ENCODE data around the gene TOX3.

TOX3 gene

DNA sequence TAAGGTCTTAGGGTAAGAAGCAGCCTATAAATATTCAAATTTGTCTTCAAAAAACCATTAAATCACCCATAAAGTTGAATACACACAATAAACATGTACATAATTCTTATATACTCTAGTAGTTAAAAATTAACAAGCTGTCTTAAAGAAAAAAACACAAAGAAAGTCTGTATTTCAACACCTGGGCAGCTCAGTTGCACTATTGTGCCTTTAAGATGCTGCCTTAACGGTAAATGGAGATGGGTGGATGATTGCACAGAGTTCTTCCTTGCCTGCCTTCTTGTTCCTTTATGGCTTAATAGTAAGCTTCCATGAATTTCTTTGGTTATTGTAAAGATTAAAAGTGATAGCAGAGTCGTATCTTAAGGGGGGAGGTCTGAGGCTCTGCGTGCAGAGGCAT is 105.1 kb downstream of the TOX3 start:
- DNase-seq: no peak

DNA sequence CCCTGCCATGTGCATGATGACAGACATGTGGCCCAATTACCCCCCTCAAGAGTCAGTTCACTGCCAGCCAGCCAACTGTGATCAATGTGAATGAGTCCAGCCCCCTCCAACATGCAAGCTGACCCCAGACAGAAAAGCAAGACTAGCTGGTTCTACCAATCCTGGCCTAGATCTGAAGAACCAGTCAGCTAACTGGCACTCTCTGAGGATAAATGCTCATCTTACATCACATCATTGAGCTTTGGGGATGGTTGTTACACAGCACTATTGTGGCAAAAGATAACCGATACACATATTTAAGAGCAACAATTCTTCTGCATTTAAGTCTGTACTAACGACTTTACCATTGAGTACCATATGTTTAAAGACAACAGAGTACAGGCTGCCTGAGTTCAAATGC is 106.7 kb downstream of the TOX3 start:
- DNase-seq: no peak

DNA sequence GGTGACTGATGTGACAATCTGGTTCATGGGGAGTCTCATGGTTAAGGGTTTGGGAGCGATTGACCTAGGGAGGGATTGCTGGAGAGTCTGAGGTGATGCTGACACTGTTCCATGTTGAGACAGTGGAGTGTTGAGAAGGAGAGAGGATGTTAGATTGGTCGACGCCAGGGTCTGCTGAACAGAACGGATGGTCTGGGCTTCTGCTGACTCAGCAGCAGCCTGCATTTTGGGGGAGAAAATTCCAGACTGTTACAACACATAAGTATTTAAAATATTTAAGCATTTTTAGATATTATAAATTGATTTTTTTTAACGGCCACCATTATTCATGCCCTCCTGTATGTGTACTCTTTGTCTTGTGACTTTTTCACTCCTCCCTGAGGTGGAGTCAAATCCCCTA is 107.2 kb downstream of the TOX3 start:
- no peak for DNase-seq

DNA sequence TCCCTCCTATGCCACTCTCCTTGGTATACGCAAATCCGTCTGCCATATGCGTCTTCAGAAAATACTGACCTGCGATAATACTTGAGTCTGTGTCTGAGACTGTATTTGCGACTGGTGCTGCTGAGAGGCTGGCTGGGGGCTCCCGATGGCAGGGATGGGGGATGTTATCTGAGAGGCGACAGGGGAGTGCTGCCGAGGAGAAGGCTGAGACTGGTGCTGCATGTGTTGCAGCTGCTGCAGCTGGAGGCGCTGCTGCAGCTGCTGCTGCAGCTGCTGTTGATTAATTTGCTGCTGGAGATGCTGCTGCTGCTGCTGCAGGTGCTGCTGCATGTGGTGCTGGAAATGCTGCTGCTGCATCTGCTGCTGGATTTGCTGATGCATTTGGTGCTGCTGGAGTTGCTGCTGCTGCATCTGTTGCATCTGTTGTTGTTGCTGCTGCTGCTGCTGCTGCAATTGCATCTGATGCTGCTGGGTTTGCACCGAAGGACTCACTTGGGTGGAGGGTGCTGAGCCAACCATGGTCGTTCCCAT is 107.7 kb downstream of the TOX3 start:
- no peak for DNase-seq

DNA sequence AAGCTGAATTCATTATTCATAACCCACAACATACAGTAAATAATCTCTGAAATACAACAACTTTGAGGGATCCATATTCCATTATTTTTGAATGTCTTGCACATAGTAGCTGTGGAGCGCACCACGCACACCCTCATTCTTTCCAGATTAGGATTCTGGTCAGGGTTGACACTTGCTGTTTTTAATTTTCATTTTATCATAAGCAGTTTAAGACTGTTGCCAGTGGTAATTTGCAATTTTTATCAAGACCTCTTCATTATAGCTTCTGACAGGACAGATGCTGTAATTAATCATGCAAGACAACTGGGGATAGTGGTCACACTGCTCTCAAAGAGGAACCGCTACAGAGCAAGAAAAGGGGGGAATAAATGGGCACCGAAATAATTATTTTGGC is 109.7 kb downstream of the TOX3 start:
- no peak for DNase-seq

DNA sequence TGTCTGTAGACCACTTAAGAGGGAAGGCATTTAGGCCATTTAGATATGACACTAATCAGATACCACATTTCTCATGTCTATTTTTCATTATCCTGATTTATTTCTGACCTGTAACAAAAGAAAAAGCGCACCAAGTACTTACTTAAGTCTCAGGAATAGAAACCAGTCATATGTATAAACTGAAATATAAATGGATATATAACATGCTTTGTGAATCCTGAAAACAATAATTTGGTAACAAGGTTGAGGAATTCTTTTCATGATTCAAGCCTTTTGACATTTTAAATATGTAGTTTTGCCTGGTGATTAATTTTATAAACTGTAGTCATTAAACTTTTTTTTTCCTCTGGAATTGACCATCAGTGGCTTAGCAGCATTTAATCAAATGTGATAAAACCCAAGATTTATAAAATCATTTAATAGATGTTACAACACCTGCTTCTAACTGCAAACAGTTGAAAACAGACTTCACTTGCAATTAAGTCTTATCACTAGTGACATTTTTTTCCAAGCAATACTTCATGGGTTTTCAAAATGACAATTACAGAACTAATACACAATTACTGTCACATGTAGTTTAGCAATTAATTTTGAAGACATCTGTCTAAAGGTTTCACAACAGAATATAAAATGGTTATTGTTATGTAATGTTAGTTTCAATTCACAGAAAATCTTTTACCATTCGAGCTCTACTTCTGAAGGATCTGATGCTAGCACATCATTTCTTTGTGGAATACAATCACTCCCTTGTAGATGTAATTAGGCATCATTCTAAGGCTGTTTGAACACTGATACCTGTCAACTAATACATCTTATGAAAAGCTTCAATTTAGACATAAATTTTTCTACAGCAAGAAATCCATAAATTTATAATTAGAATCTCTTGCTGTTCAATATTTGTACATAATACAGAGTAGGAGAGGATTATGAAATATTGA is 110.3 kb downstream of the TOX3 start:
- DNase-seq: no peak

DNA sequence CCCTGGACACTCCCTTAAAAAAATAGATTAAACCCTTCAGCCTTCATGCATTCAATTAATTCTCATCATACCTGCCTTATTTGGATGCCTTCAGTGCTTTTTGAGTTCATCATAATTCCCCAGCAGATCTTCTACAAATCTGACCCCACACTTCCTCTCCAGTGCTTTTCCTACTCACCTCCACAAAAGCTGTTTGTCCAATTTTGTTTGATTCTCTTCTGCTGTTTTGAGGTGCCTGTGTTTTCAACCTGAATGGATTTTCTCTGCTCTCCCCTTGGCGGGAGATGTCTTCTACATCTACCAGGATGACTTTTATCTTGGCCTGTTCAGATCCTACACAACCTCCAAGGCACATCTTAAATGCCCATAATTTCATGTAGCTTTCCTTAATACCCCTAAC is 112.7 kb downstream of the TOX3 start:
- no peak for DNase-seq

DNA sequence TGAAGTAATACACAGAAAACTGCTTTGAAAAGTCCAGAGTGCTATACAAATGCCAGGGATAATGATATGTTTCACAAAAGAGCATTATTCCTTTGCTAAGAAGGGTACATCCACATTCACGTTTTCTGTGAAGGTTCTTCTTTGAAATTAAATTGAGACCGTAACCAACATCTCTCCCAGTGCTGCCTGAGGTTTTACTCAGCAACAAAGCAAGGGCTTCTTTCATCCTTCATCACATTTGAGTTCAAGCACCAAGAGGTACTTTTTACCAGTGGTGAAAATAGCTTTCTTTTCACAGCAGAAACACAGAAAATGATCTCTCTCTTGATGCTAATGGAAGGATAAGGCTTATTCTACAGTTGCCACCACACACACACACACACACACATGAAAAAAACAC is 113.3 kb downstream of the TOX3 start:
- DNase-seq: no peak

DNA sequence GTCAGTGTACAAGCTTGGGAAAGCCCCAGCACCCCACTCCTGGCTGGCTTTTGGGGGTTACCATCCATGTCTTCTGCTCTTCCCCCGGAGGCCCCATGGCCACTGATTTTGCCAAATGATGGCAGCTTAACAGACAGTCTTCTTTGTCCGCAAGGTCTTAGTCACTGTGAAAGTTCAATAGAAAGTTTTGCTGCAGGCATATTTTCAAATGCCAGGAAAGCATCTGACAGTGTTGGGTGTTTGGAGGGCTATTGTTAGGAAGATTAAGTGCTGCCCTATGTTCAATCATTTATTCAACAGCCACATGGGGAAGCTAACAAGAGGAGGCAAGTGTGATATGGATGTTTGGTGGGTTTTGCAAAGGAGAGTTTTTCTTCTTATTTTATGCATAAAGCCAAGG is 122.4 kb downstream of the TOX3 start:
- DNase-seq: no peak

DNA sequence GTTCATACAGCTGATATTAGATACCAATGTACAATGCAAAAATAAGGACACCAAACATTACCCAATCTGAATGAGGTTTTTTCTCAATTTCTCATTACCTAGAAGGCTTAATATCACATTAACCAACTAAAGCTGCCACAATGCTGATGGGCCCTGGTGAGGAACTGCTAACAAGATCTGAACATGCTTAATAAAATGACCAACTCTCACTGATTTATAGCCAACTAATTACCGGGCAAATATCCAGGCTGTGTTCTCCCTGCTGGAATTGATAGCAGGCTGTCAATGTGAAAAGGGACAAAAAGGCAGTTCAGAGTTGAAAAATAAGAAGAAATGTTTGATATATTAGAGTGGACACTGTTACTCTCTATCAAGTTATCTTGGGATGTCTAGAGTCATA is 124.6 kb downstream of the TOX3 start:
- no peak for DNase-seq

DNA sequence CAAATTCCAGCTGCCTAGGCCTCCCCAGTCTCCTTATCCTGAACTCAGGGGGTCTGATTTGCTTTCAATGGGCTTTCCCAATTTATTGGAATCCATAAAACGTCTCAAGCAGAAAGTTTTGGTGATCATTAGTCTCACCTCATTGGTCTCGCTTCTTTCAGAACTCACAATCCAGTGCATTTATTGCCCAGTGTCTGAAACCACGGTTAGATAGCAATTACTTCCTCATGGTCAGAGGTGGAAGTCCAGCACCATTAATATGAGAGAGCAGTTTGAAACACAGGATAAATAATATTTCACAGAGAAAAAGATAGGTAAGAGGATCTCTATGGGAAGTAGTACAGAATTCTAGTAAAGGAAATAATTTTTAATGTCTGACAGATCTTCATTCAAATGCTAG is 128.7 kb downstream of the TOX3 start:
- DNase-seq: no peak

DNA sequence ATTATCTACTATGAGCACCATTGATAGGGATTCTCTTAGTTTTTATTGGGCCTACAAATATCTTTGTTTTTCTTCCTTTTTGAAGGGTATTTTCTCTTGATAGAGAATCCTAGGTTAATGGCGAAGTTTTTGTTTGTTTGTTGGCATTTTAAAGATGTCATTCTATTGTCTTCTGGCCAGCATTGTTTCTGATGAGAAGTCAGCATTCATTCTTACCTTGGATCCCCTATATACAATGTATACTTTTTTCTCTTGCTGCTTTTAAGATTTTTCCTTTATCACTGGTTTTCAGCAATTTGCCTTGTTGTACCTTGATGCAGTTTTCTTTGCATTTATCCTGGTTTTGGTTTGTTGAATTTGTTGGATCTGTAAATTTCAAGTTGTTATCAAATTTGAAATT is 130.1 kb downstream of the TOX3 start:
- DNase-seq: no peak

DNA sequence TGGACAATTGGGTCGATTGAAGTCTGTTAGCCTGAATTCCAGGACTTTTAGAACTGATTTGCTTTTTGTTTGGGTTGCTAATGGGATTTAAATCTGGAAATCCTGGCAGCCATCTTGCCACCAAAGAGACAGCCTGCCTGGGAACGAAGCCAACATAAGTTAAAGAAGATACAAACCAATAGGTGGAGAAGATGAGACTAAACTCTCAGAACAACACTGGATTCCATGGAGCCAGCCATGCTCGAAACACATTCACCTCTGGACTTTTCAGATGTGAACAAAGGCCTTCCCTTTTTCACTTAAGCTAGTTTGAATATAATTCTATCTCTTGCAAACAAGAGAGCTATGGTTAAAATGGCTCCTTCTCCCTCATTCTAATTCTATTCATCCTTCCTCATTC is 135.9 kb downstream of the TOX3 start:
- DNase-seq: no peak

DNA sequence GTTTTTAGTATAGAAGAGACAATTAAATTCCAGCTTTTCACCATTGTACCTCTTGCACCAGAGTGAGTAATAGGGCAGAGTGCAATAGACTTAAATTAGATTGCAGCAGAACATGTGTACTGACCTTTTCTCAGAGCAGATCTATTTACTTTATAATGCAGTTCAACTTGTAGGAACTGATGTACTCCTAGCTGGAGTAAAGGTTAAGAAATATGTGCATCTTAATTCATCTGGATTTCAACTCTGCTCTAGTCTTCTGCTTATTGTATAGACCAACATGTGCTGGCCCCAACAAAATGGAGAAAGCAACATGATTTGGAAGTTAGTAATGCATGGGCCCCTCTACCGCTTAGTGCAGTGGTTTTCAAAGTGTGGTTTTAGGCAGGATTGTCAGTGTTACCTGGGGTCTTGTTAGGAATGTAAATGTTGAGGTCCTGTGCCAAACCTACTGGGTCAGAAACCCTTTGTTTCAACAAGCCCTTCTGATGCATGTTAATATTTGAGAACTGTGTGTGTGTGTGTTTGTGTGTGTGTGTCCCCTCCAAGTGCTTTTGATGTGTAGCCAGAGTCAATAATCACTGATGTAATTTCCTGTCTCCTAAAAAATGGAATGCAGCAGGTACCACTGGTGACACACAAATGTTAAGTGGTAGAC is 138.6 kb downstream of the TOX3 start:
- DNase-seq: no peak

DNA sequence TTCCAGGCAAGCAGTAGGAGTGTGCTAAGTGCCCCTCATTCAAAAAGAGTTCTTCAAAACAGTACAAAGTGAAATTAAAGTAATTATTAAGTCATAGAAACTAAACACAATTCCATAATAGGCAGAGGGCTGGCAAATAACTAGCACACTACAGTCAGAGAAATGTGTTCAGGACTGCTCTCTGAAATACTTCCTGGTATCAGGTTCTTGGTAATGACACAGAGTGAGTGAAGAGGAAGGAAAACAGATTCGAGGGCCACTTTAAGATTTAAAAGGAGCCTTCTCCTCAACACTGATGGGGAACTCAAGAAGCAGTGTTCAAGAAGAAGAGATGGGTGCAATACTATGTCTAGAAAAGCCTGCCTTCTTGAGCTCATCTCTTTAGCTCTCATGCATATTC is 139.2 kb downstream of the TOX3 start:
- no peak for DNase-seq

DNA sequence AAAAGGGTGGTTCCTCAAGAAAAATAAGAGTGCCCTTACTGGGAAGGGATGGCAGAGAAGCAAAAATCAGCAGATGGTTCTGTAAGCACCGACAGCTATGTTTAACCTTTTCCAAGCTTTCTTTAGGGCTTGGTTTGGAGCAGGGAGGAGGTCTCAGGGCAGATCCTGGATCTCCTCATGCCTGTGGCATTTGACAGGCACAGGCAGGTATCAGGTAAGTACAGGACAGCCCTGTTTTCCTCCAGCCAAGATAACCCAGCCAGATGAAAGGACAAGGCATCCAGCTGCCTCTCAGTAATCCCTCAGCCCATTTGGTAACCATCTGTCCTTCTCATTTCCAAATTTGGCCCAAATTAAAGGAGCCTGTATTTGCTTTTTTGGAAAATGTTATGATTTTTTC is 141.5 kb downstream of the TOX3 start:
- DNase-seq: no peak

DNA sequence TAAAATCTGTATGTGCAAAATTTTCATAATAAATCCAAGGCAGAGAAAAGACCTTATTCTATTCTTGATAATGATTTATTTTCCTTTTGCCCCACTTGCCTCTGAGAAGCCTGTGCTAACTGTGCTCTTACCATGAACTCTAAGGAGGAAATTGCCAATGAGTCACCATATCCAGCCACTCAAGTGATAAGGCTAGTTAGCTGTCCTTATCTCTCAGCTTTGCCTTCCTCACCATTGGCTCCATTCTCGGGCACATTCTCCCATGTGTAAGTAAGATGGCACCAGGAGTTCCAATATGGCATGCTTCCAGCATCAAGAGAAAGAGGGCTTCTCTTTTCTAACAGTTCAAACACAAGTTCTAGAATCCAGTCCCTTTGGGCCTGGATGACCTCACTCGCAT is 142.4 kb downstream of the TOX3 start:
- DNase-seq: no peak

DNA sequence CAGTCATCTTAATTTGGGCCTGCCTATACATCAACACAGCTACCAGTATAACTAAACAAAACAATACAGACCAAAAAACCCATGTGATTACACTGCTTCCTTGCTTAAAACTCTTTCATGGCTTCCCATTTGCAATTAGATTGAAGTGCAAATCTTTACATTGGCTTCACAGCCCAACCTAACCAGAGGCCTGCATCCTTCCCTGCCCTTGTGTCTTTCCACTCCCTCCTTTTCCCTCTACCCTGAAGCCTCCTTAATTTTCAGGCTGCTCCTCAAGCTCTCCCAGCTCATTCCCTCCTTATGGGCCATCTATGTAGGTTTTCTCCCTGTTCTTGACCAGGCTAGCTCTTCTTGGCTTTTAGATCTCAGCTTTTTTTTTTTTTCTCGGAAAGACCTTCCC is 147.8 kb downstream of the TOX3 start:
- DNase-seq: no peak

DNA sequence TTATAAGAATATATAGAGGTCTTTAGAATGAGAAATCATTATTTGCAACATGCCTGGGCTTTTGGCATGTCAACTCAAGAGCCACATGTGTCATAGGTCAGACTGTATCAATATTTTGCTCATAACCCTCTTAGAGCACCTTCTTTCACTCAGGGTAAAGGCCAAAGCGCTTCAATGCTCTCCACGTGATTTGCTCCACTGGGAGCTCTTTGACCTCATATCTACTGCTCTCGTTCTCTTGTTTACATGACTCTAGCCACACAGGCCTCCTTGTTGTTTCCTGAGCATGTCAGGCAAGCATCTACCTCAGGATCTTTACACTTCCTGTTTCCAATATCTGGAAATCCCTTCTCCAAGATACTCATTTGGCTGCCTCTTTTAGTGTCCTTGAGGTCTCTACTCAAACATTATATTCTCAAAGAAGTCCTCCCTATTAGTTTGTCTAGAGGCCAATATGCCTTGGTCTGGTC is 148.4 kb downstream of the TOX3 start:
- DNase-seq: no peak

DNA sequence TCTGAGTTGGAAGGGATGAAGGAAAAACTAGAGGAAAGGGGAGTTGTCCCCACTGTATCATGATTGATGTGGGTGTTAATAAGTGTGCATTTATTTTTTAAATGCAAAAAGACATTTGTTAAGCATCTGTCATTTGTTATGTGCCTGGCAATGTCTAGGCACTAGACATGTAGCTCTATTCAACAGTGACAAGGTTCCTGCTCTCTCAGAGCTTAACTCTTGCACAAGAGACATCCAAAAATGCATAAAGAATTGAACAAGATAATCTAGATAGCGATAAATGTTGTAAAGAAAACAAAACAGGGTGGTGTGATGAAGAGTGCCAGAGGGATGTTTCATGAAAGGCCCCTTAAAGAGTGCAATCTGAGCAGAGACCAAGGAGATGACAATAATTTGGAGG is 148.9 kb downstream of the TOX3 start:
- no peak for DNase-seq

DNA sequence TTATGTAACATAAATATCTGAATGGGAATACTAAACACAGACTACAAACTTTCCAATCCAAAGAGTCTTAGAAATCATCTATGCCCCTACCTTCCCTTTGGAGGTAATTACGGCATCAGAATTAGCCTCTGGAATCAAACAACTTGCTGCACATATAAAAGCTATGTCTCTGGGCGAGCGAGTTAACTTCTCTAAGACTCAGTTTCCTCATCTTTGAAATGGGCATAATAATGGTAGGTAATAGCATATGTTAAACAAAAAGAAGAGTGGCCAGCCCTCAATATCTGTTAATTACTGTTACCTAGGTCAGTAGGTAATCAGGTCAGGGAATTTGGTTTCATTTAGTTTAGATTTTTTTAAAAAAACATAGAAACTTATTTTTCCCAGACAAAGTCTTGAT is 153.5 kb downstream of the TOX3 start:
- no peak for DNase-seq

DNA sequence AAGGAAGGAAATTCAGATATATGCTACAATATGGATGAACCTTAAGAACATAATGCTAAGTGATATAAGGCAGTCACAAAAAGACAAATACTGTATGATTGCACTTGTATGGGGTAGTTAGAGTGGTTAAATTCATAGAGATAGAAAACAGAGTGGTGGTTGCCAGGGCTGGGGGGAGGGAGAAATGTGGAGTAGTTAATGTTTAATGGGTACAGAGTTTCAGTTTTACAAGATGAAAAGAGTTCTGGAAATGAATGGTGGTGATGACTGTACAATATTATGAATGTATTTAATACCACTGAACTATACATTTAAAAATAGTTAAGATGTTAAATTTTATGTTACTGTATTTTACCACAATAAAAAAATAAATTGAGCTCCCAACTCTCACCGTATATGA is 157.9 kb downstream of the TOX3 start:
- no peak for DNase-seq
